ENCODE results near the gene CREB3L1. TPM values are rescaled to one million over a fixed set of nuclear protein-coding genes. Genes with fewer than 3 reads are reported as not detected.

CREB3L1 gene, protein sequence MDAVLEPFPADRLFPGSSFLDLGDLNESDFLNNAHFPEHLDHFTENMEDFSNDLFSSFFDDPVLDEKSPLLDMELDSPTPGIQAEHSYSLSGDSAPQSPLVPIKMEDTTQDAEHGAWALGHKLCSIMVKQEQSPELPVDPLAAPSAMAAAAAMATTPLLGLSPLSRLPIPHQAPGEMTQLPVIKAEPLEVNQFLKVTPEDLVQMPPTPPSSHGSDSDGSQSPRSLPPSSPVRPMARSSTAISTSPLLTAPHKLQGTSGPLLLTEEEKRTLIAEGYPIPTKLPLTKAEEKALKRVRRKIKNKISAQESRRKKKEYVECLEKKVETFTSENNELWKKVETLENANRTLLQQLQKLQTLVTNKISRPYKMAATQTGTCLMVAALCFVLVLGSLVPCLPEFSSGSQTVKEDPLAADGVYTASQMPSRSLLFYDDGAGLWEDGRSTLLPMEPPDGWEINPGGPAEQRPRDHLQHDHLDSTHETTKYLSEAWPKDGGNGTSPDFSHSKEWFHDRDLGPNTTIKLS
- polyA plus RNA-seq (2011; rRNA removed) (24.2 and 33.2 TPM in 2 replicates), polyA minus RNA-seq (2011; rRNA and poly(A)+ RNA removed) (57.6 and 90.1 TPM in 2 replicates)

DNA sequence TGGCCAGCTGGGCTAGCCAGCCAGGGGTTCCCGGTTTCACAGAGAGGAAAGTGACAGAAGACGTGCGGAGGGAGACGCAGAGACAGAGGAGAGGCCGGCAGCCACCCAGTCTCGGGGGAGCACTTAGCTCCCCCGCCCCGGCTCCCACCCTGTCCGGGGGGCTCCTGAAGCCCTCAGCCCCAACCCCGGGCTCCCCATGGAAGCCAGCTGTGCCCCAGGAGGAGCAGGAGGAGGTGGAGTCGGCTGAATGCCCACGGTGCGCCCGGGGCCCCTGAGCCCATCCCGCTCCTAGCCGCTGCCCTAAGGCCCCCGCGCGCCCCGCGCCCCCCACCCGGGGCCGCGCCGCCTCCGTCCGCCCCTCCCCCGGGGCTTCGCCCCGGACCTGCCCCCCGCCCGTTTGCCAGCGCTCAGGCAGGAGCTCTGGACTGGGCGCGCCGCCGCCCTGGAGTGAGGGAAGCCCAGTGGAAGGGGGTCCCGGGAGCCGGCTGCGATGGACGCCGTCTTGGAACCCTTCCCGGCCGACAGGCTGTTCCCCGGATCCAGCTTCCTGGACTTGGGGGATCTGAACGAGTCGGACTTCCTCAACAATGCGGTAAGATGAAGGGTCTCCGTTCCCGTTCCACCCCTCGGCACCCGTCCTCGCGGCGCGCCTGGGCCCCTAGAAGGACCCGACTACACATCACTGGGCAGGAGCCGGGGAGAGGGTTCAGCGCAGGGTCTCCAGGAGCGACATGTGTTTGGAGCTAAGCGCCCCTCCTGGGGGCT lies at the start of gene CREB3L1:
TSS of gene CREB3L1 (plus strand) at position 41 of the 765 bp plus-strand sequence. CDS start at position 491, 450 bp downstream.
- Histone ChIP-seq H3K27ac (ENCODE audit: low read depth, low read length) (peak within 1 kb of the TSS; percentile 91), H3K4me3 (ENCODE audit: low read depth, low read length) (peak within 1 kb of the TSS; percentile 95), H3K27me3 (ENCODE audit: control insufficient read depth, insufficient read depth, low read length) (no peaks in the 10 kb centered on the region), H3K9me3 (ENCODE audit: control insufficient read depth, insufficient read depth, low read length) (peaks cover 3% of the 10 kb centered on the region; the same call in 1 of the 2 replicates)
- no peak for DNase-seq (ENCODE audit: low read depth, low spot score)
- TF ChIP-seq, protein P1, sequence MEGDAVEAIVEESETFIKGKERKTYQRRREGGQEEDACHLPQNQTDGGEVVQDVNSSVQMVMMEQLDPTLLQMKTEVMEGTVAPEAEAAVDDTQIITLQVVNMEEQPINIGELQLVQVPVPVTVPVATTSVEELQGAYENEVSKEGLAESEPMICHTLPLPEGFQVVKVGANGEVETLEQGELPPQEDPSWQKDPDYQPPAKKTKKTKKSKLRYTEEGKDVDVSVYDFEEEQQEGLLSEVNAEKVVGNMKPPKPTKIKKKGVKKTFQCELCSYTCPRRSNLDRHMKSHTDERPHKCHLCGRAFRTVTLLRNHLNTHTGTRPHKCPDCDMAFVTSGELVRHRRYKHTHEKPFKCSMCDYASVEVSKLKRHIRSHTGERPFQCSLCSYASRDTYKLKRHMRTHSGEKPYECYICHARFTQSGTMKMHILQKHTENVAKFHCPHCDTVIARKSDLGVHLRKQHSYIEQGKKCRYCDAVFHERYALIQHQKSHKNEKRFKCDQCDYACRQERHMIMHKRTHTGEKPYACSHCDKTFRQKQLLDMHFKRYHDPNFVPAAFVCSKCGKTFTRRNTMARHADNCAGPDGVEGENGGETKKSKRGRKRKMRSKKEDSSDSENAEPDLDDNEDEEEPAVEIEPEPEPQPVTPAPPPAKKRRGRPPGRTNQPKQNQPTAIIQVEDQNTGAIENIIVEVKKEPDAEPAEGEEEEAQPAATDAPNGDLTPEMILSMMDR (IDR thresholded peaks at IDR 0.05; ENCODE audit: low read depth, low read length), result no peak
- ChIA-PET CTCF (interaction anchor here (0.5 to 4.3 kb wide), 23 partner anchors 9 to 1582 kb away, joined by 3 to 89 read pairs (median 5); no protein-coding TSS in a partner anchor), POLR2A (interaction anchor here (0.7 to 3.9 kb wide), 9 partner anchors 12 to 174 kb away, joined by 3 to 23 read pairs (median 9); no protein-coding TSS in a partner anchor)

DNA sequence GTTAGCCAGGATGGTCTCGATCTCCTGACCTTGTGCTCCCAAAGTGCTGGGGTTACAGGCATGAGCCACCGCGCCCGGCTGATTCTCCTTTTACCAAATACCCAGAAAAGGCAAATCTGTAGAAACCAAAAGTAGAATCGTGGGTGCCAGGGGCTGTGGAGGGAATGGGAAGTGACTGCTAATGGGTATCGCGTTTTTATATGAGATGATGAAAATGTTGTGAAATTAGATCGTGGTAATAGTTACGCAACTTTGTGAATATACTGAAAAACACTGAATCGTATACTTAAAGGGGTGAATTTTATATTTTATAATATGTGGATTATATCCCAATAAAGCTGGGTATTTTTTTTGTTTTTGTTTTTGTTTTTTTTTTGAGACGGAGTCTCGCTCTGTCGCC lies 48.2 kb upstream of the CREB3L1 start:
- no peak overlapping the region for H3K27ac ChIP-seq (ENCODE audit: low read depth, low read length)
- no peak overlapping the region for H3K4me3 ChIP-seq (ENCODE audit: low read depth, low read length)
- TF ChIP-seq, protein P1 (IDR thresholded peaks at IDR 0.05; ENCODE audit: low read depth, low read length), result no peak
- POLR2A ChIA-PET, result no interaction called here
- CTCF ChIA-PET, result no interaction called here
- no peaks in the 10 kb centered on the region for H3K9me3 ChIP-seq (ENCODE audit: control insufficient read depth, insufficient read depth, low read length)
- no peak for DNase-seq (ENCODE audit: low read depth, low spot score)
- no peaks in the 10 kb centered on the region for H3K27me3 ChIP-seq (ENCODE audit: control insufficient read depth, insufficient read depth, low read length)

DNA sequence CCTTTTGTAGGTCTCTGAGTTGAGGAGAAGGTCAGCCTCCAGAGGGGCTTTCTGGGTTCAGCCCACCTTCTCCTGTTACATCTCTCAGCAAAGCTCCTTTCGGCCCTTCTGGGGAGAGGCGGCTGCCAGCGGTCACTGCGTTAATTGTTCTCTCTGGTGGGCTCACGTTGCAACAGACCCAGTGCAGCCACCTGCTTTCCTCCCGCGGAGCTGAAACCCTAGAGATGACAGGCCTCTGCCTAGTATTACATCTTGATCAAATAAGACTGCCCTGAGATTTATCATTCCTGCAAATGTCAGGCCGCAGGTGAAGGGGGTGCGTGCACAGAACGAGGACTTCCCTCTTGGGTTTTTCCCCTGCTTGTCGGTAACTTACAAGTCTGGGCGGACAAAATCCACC lies 43.2 kb upstream of the CREB3L1 start:
- Histone ChIP-seq H3K4me3 (ENCODE audit: low read depth, low read length) (no peak overlapping the region), H3K27me3 (ENCODE audit: control insufficient read depth, insufficient read depth, low read length) (no peaks in the 10 kb centered on the region), H3K9me3 (ENCODE audit: control insufficient read depth, insufficient read depth, low read length) (no peaks in the 10 kb centered on the region), H3K27ac (ENCODE audit: low read depth, low read length) (no peak overlapping the region)
- DNase-seq (ENCODE audit: low read depth, low spot score), result no peak
- ChIA-PET CTCF (no interaction called here), POLR2A (no interaction called here)
- TF ChIP-seq, protein P1 (IDR thresholded peaks at IDR 0.05; ENCODE audit: low read depth, low read length), result no peak

DNA sequence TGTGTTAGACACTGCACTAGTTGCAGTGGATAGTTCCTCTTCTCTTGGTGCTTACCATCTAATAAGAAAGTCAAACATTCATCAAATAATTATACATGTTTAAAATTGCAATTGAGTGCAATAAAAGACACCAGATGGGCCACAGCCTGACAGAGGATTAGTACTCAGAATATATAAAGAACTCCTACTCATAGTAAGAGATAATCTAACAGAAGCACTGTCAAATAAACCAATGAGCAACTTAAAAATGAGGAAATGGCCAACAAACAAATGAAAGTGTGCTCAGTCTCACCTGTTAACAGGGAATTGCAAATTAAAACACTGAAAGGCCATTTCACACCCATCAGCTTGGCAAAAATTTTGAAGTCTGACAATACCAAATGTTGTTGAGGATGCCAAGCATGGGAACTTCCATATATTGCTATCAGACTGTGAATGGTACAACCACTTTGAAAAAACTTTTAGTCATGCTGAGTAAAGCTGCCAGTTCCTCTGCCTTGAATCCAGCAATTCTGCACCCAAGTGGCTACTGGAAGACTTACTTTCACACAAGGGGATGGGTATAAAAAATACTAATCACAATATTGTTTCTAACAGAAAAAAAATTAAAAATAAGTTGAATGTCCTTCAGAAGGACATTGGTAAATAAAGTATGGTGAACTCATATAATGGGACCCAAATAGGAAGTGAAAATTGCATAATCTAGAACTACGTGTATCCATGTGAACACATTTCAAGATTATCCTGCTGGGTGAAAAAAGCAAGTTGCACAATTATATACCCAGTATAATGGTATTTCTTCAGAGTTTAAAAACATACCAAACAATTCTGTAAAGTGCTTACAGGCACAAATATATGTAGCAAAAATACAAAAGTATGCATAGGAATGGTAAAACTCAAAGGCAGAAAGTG lies 41.4 kb upstream of the CREB3L1 start:
- Histone ChIP-seq H3K27ac (ENCODE audit: low read depth, low read length) (no peak overlapping the region), H3K27me3 (ENCODE audit: control insufficient read depth, insufficient read depth, low read length) (no peaks in the 10 kb centered on the region), H3K9me3 (ENCODE audit: control insufficient read depth, insufficient read depth, low read length) (no peaks in the 10 kb centered on the region), H3K4me3 (ENCODE audit: low read depth, low read length) (no peak overlapping the region)
- DNase-seq (ENCODE audit: low read depth, low spot score), result no peak
- ChIA-PET POLR2A (interaction anchor here (4.1 kb wide), 1 partner anchor 60 kb away, joined by 22 read pairs; no protein-coding TSS in a partner anchor), CTCF (interaction anchor here (1.6 to 5.4 kb wide), 2 partner anchors 56 to 79 kb away, joined by 3 to 93 read pairs; no protein-coding TSS in a partner anchor)
- TF ChIP-seq, protein P1 (IDR thresholded peaks at IDR 0.05; ENCODE audit: low read depth, low read length), result no peak
